HG03521 (cell line): ENCODE measurements around the gene PCDHGA1.
A peak's percentile ranks its signal among the peaks of the same experiment; 100 is the strongest.

Experiments used
- ATAC-seq: cut with Tn5 transposase; IDR thresholded peaks from one replicate; pipeline ENCODE4 v1.9.1; 2021; ENCODE audit warnings: mild to moderate bottlenecking, moderate library complexity; ENCODE audit not compliant: unreplicated experiment

Gene PCDHGA1

GRCh38 chr5:141489841-141490240 lies 159.5 kb downstream of the PCDHGA1 start:
- ATAC-seq = no peak

GRCh38 chr5:141490271-141490670 lies 160.0 kb downstream of the PCDHGA1 start:
- ATAC-seq = no peak

GRCh38 chr5:141490771-141491170 lies 160.5 kb downstream of the PCDHGA1 start:
- no peak for ATAC-seq

GRCh38 chr5:141491323-141492167 lies 161.2 kb downstream of the PCDHGA1 start:
- ATAC-seq = peak; percentile 19

GRCh38 chr5:141492168-141492885 lies 162.0 kb downstream of the PCDHGA1 start:
- peak; percentile 41 for ATAC-seq

GRCh38 chr5:141493500-141494422 lies 163.4 kb downstream of the PCDHGA1 start:
- ATAC-seq = no peak

- ATAC-seq = no peak
These were observed 164.6 kb downstream of the PCDHGA1 start for GRCh38 chr5:141494761-141495452.

- ATAC-seq = no peak
These were observed 165.1 kb downstream of the PCDHGA1 start for GRCh38 chr5:141495453-141495811.

GRCh38 chr5:141496038-141496437 lies 165.7 kb downstream of the PCDHGA1 start:
- ATAC-seq = no peak

GRCh38 chr5:141501761-141502160 lies 171.4 kb downstream of the PCDHGA1 start:
- no peak for ATAC-seq

- no peak for ATAC-seq
These were observed 173.4 kb downstream of the PCDHGA1 start for GRCh38 chr5:141503681-141504080.

GRCh38 chr5:141504216-141504615 lies 173.9 kb downstream of the PCDHGA1 start:
- ATAC-seq = no peak

GRCh38 chr5:141506381-141507155 lies 176.3 kb downstream of the PCDHGA1 start:
- ATAC-seq = no peak

GRCh38 chr5:141507387-141508091 lies 177.2 kb downstream of the PCDHGA1 start:
- peak; percentile 29 for ATAC-seq

GRCh38 chr5:141508440-141508797 lies 178.1 kb downstream of the PCDHGA1 start:
- no peak for ATAC-seq

- ATAC-seq = no peak
These were observed 178.7 kb downstream of the PCDHGA1 start for GRCh38 chr5:141508798-141509611.

- ATAC-seq = no peak
These were observed 179.8 kb downstream of the PCDHGA1 start for GRCh38 chr5:141510160-141510559.

- ATAC-seq = no peak
These were observed 180.7 kb downstream of the PCDHGA1 start for GRCh38 chr5:141510850-141511601.
